Endothelial cell of umbilical vein (primary cell): ENCODE measurements around the gene RBPJL. TPM values are rescaled to one million over a fixed set of nuclear protein-coding genes. Genes with fewer than 3 reads are reported as not detected.
"Not testable (repeated sequence)": the region's sequence is repeated elsewhere in the genome, so short reads cannot be mapped to it uniquely, and the experiment has no call there.

Source experiments
- BruUV-seq: library from RNA; stranded (reverse); fragments of 400-500 nt; replicated peaks from 2 replicates; lab custom pipeline; 2021; lab: Mats Ljungman, UMichigan
- CTCF ChIA-PET: fragments of 300-600, 350-600 bp; sonication (Branson Sonifier 250); formaldehyde crosslinking; loops from one replicate; lab custom pipeline; 2021; ENCODE audit warnings: antibody characterized with exemption, inconsistent platforms; lab: Charles Lee
- POLR2A ChIA-PET: fragments of 300-600, 350-600 bp; sonication (Branson Sonifier 250); formaldehyde crosslinking; loops from one replicate; lab custom pipeline; 2021; ENCODE audit warnings: antibody characterized with exemption, inconsistent platforms; lab: Charles Lee
- DNase-seq: peaks from one replicate; pipeline ENCODE4 v3.0.0-alpha.2; 2011; ENCODE audit warnings: low read depth, low spot score
- FAIRE-seq: peaks from 2 replicates; lab custom pipeline; 2011; peaks lifted over from hg19 to GRCh38; lab: Jason Lieb, UNC
- H2AFZ ChIP-seq: 2 replicates; pipeline ENCODE4 v1.6.0; 2012; ENCODE audit warnings: low read depth, low read length, control low read depth, inconsistent platforms
- H3K27ac ChIP-seq: 2 replicates; pipeline ENCODE4 v1.5.1; 2011; ENCODE audit warnings: low read depth, mild to moderate bottlenecking, control low read depth, low read length, moderate library complexity; ENCODE audit not compliant: insufficient read depth
- H3K27me3 ChIP-seq, 2 experiments: 2 replicates each; pipeline versions ENCODE4 v1.6.0 to v1.6.1; 2011; ENCODE audit warnings: low read length in 2 of 2, mixed read lengths in 1 of 2; ENCODE audit not compliant: control insufficient read depth in 2 of 2, insufficient read depth in 2 of 2
- H3K36me3 ChIP-seq, 2 experiments: 2 replicates in 1 of 2; 3 replicates in 1 of 2; pipeline ENCODE4 v1.5.1; 2011; ENCODE audit warnings: low read length in 2 of 2, mild to moderate bottlenecking in 1 of 2, moderate library complexity in 1 of 2; ENCODE audit not compliant: control insufficient read depth in 2 of 2, insufficient read depth in 2 of 2; ENCODE audit errors: extremely low read depth in 1 of 2
- H3K4me1 ChIP-seq: 3 replicates; pipeline ENCODE4 v1.5.1; 2011; ENCODE audit warnings: mild to moderate bottlenecking, low read length; ENCODE audit not compliant: control insufficient read depth, insufficient read depth; ENCODE audit errors: extremely low read depth
- H3K4me2 ChIP-seq: 2 replicates; pipeline ENCODE4 v1.6.1; 2011; ENCODE audit warnings: low read length, control low read depth, mixed read lengths; ENCODE audit not compliant: insufficient read depth
- H3K4me3 ChIP-seq, 3 experiments: fragments of 200-600 bp in 1 of 3; sonication (generic), shearing (Covaris generic) in 1 of 3; replicated peaks in 1 of 3; 2 replicates each; pipeline ENCODE4 v1.5.1; 2011 to 2016; ENCODE audit warnings: control low read depth in 3 of 3, low read length in 3 of 3, mild to moderate bottlenecking in 2 of 3, inconsistent platforms in 1 of 3, low read depth in 1 of 3, moderate library complexity in 1 of 3; ENCODE audit not compliant: insufficient read depth in 1 of 3
- H3K79me2 ChIP-seq: 2 replicates; pipeline ENCODE4 v1.6.0; 2012; ENCODE audit warnings: low read length, inconsistent platforms; ENCODE audit not compliant: control insufficient read depth, insufficient read depth
- H3K9ac ChIP-seq: replicated peaks from 2 replicates; pipeline ENCODE3; 2011; ENCODE audit warnings: low read length, control low read depth; ENCODE audit not compliant: insufficient read depth; ENCODE audit errors: extremely low read depth
- H3K9me1 ChIP-seq: replicated peaks from 3 replicates; pipeline ENCODE4 v1.6.0; 2011; ENCODE audit warnings: mild to moderate bottlenecking, low read length; ENCODE audit not compliant: control insufficient read depth, insufficient read depth; ENCODE audit errors: extremely low read depth
- H3K9me3 ChIP-seq: replicated peaks from 2 replicates; pipeline ENCODE4 v1.5.1; 2012; ENCODE audit warnings: low read length, inconsistent platforms; ENCODE audit not compliant: control insufficient read depth, insufficient read depth
- H4K20me1 ChIP-seq: replicated peaks from 2 replicates; pipeline ENCODE3; 2011; ENCODE audit warnings: mild to moderate bottlenecking, low read length; ENCODE audit not compliant: control insufficient read depth, insufficient read depth; ENCODE audit errors: extremely low read depth
- CTCF ChIP-seq, 2 donors: IDR thresholded peaks; 1 replicate in 1 of 2; 2 replicates in 1 of 2; pipeline ENCODE4 v1.5.1; 2011; ENCODE audit warnings: low read length in 2 of 2, mild to moderate bottlenecking in 2 of 2, moderate library complexity in 2 of 2, control low read depth in 1 of 2, inconsistent platforms in 1 of 2, low read depth in 1 of 2; ENCODE audit not compliant: insufficient read depth in 1 of 2; ENCODE audit errors: extremely low read depth in 1 of 2
- FOS ChIP-seq: IDR thresholded peaks from 2 replicates; pipeline ENCODE4 v1.6.1; 2011; ENCODE audit warnings: mild to moderate bottlenecking, low read length, moderate library complexity, borderline replicate concordance; ENCODE audit not compliant: insufficient read depth
- GATA2 ChIP-seq: IDR thresholded peaks from 2 replicates; pipeline ENCODE4 v1.7.0; 2011; ENCODE audit warnings: low read depth, mild to moderate bottlenecking, moderate library complexity, mixed read lengths, low read length; ENCODE audit not compliant: insufficient read length, insufficient read depth
- MAX ChIP-seq: IDR thresholded peaks from 2 replicates; pipeline ENCODE4 v1.6.1; 2011; ENCODE audit not compliant: insufficient read depth, insufficient read length
- MYC ChIP-seq: IDR thresholded peaks from one replicate; pipeline ENCODE4 v1.6.1; 2011; ENCODE audit warnings: mild to moderate bottlenecking, low read depth, low read length
- POLR2AphosphoS5 ChIP-seq: IDR thresholded peaks from 2 replicates; pipeline ENCODE4 v1.6.1; 2012; ENCODE audit warnings: low read depth, mild to moderate bottlenecking, control low read depth, low read length, moderate library complexity; ENCODE audit not compliant: insufficient read depth
- dilution Hi-C: fragments of 300-500 bp; cut with MboI; formaldehyde crosslinking; loops from one replicate; pipeline ENCODE4 v1.15.0; 2019; ENCODE audit warnings: low sequenced_read_pairs; ENCODE audit not compliant: extremely low pct_ligation_motif_present
- intact Hi-C: fragments of 100-400 bp; cut with micrococcal nuclease; formaldehyde crosslinking; loops from one replicate; pipeline ENCODE4 v1.10.0; 2022
- polyA plus RNA-seq, 4 experiments: library from polyadenylated mRNA; depleted of rRNA in 3 of 4; stranded (reverse) in 3 of 4; unstranded in 1 of 4; fragments of >200 nt; gene quantifications; 2 replicates each; pipeline versions ENCODE4 v1.2.1 to v1.2.3, GENCODE V29; 2011 to 2012; ENCODE audit warnings: missing spikeins in 1 of 4
- total RNA-seq: library from RNA; stranded (reverse); gene quantifications from 2 replicates; pipeline ENCODE4 v1.2.3, GENCODE V29; 2021

Gene RBPJL
- total and polyA plus RNA-seq, 2 donors (not counting 3 experiments of a cell fraction or from before 2014, with no cell fraction given) = not detected

- Histone ChIP-seq H3K4me2 (no peak overlapping the region), H3K27me3 (no peaks in the 10 kb centered on the region), H3K36me3 (no peaks in the 10 kb centered on the region), H3K4me3 (no peak overlapping the region), H3K79me2 (peaks cover 26% of the 10 kb centered on the region), H3K9me3 (no peaks in the 10 kb centered on the region), H3K9ac (no peak overlapping the region), H3K27ac (no peak overlapping the region), H4K20me1 (no peaks in the 10 kb centered on the region), H3K9me1 (no peaks in the 10 kb centered on the region), H2AFZ (no peak overlapping the region), H3K4me1 (peaks cover 29% of the 10 kb centered on the region)
- ChIA-PET CTCF (no interaction called here), POLR2A (no interaction called here)
- TF ChIP-seq CTCF (IDR thresholded peaks at IDR 0.05; ENCODE audit: extremely low read depth in 1 of 2, insufficient read depth in 1 of 2, low read depth in 1 of 2, low read length in 2 of 2) (no peak), FOS (no peak), MYC (no peak), POLR2AphosphoS5 (no peak), MAX (no peak), GATA2 (no peak)
- DNase-seq (no peak), FAIRE-seq (no peak)
- intact Hi-C loops = no loop called here
- dilution Hi-C loops = no loop called here
- BruUV-seq = no TSS peak
Observed at GRCh38 chr20:45350217-45350616, 43.6 kb downstream of the RBPJL start.

- DNase-seq, BruUV-seq, H4K20me1 ChIP-seq, POLR2A ChIA-PET, H3K9me1 ChIP-seq, H3K27me3 ChIP-seq, H3K9ac ChIP-seq, intact Hi-C loops, H3K4me3 ChIP-seq, FAIRE-seq, H3K27ac ChIP-seq, H3K9me3 ChIP-seq, H3K4me2 ChIP-seq, H2AFZ ChIP-seq, H3K36me3 ChIP-seq, dilution Hi-C loops: not testable (repeated sequence)
- CTCF ChIA-PET = interaction anchor here (1.1 kb wide), 2 partner anchors 57 to 86 kb away, joined by 3 read pairs; no protein-coding TSS in a partner anchor
- Histone ChIP-seq H3K79me2 (peaks cover 20% of the 10 kb centered on the region), H3K4me1 (peaks cover 23% of the 10 kb centered on the region)
Observed at GRCh38 chr20:45350795-45351194, 44.2 kb downstream of the RBPJL start.
